NCI-H524 (cell line): ENCODE results near the gene MYOM3.
A peak's percentile ranks its signal among the peaks of the same experiment; 100 is the strongest.
"Not testable (repeated sequence)": the region's sequence is repeated elsewhere in the genome, so short reads cannot be mapped to it uniquely, and the experiment has no call there.

Experiments
- DNase-seq, 2 experiments: peaks; one replicate each; lab custom pipeline; 2025; lab: John Stamatoyannopoulos, UW

Gene MYOM3

DNA sequence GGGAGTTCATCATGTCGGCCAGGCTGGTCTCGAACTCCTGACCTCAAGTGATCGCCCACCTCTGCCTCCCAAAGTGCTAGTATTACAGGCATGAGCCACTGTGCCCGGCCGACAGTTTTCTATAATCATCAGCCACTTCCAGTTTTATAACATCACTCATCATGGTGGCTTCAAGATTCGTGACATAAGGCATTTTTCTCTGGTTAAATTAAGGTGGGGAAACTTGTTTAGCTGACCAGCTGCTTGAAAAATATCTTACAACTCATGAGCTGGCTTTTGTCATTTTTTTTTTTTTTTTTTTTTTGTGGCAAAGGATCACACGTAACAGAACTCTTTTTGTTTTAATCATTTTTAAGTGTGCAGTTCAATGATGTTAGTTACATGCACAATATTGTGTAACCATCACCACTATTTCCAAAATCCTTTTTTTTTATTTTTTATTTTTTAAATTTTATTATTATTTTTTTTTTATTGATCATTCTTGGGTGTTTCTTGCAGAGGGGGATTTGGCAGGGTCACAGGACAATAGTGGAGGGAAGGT, 80.9 kb downstream of the MYOM3 start:
- peak in 1 of 2 experiments; percentile 5 for DNase-seq

DNA sequence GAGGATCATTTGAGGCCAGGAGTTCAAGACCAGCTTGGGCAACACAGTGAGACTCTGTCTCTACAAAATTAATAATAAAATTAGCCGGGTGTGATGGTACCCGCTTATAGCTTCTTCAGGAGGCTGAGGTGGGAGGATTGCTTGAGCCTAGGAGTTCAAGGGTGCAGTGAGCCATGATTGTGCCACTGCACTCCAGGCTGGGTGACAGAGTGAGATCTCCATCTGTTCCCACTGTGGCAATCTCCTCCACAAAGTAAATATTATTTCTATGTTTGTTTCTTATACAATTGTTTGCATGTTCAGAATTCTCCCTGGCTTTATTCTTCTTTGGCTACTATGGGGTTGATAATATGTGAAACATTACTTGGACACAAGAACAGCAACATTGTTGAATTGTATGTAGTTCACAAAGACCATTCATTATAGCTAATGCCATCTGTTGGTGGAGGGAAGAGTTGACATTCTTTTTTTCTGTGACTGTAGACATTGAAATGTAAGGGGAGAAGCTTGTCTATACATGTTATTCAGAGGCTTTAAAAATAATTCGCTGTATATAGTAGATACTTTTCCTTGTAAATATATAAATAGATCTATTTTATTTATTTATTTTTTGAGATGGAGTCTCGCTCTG, 84.0 kb downstream of the MYOM3 start:
- peak in 1 of 2 experiments; percentile 38 for DNase-seq

DNA sequence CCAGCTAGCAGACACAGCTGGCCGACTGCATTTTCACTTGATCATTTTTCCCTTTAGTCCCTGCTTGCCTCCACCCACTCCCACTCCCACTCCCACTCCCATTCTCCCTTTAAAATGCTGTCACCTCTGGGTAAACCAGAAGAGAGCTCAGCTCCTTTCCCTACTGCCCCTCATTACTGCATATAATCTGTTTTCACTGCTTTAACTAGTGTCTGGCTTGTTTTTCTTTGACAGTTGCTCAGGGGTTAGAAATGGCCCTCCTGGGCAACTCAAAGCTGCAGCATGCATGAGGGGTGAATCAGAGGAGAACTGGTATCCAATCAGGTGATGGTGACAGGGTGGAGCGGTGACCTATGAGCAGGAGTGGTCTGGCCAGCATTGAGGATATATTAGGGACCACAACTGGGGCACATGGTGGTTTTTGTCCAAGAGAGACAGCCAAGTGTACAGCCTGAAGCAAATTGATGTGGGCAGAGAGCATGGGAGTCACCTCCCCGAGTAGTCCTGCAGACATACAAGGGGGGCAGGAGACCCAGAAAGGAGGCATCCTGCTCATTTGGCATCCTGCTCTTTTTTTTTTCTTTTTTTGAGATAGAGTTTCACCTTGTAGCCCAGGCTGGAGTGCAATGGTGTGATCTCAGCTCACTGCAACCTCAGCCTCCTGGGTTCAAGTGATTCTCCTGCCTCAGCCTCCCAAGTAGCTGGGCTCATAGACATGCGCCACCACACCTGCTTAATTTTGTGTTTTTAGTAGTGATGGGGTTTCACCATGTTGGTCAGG, 89.2 kb downstream of the MYOM3 start:
- no peak for DNase-seq

DNA sequence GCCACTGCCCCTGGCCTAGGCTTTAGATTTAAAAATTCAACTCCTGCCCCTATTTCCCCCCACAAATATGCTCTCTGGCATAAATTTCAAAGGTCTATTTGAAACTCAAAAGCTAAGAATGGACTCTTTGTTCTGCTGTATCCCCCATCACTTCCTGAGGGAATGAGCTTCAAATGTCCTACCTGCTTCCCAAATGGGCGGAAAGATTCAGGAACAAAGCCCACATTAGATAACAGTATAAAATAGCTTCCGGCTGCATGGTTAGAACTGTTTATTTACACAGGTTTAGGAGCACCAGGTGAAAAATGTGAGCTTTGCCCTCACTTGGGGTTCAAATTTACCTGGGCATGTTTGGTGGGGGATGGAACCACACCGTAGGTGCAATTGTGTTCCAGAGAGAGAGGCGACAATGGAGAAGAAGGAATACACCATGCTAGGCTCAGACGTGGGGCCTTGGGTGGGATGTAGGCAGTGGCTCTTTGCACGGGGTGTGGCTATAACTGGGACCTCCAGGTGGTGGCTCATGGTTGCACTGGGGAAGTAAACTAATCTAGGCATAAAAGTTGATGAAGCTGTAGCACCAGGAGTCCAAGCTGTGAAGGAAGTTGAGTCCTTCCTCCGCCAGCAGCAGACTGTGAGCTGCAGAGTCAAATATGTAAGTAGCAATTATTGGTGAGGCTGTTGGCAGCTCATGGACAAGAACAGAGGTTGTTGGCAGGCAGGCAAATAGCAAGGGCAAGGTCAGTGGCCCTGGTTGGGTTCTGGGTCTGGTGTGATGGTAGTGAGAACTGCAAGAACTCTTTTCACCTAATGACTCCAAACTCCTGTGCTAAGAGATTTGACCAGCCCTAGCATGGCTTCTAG, 90.3 kb downstream of the MYOM3 start:
- DNase-seq: no peak

DNA sequence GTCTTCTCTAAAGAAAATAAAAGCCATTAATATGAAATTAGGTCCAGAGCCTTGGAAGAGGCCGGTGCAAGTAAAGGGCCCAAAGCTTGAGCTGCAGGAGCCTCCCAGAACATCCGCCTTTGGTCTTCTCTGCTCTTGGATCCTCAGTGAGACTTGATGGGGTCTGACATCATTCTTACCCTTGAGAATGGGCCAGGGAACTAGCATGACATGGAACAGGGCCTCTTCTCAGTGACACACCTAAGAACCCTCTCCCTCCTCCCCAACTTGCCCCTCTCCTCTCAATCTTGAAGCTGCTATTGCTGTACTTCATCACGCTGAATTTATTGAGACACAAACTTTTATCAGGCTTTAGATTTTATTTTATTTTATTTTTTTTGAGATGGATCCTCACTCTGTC, 91.5 kb downstream of the MYOM3 start:
- DNase-seq: no peak

DNA sequence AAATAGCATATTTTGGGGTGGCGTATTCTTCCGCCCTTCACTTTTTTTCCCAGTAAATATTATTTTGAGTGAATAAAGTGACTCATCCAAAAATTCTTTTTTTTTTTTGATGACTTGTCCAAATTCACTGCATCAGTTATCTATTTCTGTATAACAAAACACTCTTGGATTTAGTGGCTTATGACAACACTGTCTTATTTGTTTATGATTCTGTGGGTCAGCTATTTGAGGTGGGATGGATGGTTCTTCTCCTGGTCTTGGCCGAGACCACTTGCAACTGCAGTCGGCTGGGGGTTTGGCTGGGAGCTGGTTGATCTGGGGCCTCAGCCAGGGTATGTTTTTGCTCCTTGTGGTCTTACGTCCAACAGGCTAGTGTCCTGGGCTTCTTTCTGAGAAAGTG, 91.9 kb downstream of the MYOM3 start:
- DNase-seq: no peak

DNA sequence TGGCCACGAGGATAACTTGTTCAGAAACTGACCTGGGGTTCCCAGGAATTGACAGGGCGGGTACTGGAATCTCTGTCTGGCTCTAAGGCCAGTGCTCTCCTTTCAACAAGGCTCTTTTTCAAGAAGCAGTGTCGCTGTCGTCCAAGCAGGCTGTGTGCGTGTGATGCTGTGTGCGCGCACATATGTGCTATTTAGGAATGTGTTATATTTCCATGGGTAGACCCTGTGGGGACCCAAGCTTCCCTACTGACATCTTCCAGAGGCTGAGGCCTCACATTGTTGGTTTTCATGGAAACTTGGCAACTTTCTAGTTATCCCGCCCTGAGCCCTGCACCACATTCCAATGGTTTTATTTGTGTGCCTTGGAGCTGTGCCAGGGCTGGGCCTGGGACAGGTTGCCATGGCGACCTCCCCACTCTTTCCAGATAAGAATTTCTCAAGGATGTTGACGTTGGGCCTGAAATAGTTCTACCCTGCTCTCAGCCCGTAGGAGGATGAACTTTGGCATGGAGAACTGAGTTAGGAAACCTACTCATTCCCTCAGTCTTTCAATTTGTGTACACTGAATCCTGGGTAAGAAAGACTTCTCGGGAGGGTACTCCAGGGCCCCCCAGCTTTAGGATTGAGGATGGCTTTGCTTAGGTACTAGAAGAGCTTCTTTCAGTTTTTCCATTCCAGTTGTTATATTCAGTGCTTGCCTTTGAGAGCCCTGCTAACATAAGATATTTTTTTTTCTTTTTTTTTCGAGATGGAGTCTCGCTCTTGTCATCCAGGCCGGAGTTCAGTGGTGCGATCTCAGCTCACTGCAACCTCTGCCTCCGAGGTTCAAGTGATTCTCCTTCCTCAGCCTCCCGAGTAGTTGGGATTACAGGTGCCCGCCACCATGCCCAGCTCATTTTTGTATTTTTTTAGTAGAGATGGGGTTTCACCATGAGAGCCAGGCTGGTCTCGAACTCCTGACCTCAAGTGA, 93.0 kb downstream of the MYOM3 start:
- DNase-seq: peak in 1 of 2 experiments; percentile 15

DNA sequence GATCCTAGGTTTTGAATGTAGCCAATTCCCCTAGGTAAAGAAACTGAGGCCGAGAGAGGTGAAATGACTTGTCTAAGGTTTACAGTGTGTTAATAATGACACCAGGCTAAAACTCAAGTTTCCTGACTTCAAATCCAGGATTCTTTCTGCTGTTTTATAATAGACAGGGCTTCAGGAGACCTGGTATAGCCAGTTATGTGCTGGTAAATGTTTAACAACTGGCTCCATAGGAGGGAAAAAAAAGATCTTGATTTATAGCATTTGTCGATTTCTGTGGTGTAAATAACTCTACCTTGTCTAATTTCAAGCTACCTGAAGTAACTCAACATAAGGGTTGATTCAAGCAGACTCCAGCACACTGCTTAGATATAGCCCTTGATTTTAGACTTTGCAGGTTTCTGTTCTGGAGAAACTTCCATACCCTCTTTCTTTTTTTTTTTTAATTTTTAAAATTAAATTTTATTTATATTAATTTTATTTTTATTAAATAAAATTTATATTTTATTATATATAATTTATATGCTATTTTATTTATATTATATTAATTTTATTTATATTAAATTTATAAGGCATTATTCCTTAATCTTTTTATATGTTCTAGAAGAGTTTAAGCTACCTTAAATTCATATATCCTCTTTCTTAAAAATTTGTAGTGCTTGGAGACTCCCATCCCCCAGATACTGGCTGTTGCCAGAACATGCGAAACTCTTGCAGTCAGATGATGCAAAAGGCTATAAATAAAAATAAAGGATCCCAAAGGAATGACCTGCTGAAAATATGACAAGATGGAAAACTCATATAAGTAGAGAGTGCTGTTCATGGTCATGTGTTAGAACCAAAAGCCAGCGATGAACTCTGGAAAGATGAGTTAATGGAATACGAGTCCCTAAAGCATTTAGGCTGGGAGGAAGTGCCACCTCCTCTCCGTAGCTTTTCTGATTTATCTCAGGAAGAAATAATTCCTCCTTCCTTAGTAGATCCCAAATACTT, 96.4 kb downstream of the MYOM3 start:
- DNase-seq: no peak

DNA sequence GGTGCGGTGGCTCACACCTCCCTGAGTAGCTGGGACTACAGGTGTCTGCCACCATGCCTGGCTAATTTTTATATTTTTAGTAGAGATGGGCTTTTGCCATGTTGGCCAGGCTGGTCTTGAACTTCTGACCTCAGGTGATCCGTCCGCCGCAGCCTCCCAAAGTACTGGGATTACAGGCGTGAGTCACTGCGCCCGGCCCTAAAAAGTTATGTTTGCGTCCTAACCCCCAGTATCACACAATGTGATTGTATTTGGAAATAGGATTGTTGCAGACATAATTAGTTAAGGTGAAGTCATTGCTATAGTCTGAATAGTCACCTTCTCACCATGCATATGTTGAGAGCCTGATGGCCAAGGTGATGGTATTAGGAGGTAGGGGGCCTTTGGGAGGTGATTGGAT, 99.1 kb downstream of the MYOM3 start:
- DNase-seq: not testable (repeated sequence)

DNA sequence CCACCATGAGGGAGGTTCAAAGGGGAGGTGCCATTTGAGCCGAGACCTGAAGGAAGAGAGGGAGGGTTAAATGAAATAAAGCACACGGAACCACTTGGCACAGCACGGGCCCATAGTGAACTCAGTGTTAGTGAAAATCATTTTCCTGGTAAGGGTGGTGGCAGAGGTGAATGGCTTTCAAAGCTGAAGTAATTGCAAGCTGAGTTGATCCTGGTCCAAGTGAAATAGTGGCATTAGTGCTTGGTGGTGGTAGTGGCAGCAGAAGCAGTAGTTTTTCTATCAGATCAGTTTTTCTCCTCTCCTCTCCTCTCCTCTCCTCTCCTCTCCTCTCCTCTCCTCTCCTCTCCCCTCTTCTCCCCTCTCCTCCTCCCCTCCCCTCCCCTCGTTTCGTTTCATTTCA, 101.3 kb downstream of the MYOM3 start:
- no peak for DNase-seq

DNA sequence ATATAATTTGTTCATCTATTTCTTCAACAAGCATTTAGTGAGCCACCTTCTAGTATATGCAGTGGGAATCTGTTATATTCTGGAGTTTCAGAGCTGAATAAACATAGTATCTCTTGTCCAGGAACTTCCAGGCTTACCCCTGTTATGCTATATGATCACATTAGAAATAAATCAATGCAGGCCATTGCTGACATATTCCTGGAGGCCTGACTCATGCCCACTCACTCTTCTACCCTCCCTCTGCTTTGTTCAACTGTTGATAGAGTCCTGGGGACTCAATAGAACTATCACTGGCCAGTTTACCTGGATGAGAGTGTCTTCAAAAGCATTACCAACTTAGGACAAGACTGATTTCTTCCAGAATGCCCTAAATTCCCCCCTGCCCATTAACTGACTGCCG, 102.5 kb downstream of the MYOM3 start:
- no peak for DNase-seq

DNA sequence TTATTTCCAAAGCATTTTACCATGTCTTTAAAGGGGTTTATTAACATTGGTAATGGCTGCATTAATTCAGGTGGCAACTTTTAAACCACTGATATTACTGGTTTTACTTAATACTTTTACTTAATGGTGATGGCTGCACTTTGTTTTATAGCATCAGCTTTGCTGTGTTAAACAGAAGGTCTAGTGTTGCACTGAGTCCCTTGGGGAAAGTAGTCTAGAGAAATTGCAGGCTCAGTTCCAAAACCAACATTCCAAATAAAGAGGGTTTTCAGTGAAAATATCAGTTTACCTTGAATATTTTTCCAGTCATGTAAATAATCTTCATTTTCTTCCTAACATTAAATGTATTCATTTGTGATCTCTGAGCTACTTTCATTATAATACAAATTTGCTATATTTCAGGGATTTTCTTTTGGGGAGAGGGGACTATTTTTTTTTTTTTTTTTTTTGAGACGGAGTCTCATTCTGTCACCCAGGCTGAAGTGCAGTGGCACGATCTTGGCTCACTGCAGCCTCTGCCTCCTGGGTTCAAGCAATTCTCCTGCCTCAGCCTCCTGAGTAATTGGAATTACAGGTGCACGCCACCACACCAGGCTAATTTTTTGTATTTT, 103.3 kb downstream of the MYOM3 start:
- not testable (repeated sequence) for DNase-seq

DNA sequence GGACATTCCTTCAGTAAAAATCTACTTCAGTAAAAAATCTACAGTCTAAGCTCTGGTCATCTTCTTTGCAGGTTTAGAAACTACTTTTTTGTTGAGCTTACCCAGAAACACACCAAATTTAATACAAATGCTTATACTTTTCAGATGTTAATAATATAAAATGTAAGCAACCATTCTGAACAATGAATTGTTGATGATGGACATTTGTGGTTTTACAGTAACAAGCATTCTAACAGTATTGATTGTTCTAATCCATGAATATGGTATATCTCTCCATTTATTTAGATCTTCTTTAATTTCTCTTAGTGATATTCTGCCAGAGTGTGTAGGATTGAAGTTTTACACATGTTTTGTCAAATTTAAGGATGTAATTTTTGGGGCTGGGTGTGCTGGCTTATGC, 104.9 kb downstream of the MYOM3 start:
- DNase-seq: no peak
